ENCODE results near the gene NELFA. TPM values are rescaled to one million over a fixed set of nuclear protein-coding genes. Genes with fewer than 3 reads are reported as not detected.

NELFA gene
- total and polyA plus RNA-seq, 2 of the 13 experiments (the other 11 are each of a cell fraction or from before 2014, with no cell fraction given), result 13.3 to 18.5 TPM

GRCh38 chr4:1939664-1940509 lies 68.9 kb downstream of the NELFA start:
- no peak for FAIRE-seq
- WGBS (ENCODE audit: low lambda C conversion rate), result 98% methylated on average over 11 of the region's 11 CpGs
- DNase-seq (ENCODE audit: low spot score), result peak; percentile 9

More at GRCh38 chr4:1939664-1940509, 68.9 kb downstream of the NELFA start:
- Histone ChIP-seq H2AFZ (ENCODE audit: low read length) (no peak overlapping the region), H4K20me1 (ENCODE audit: insufficient read depth, low read length) (no peaks in the 10 kb centered on the region), H3K4me3 (replicated peaks in 1 of 3; ENCODE audit: insufficient read depth in 1 of 3, low read depth in 2 of 3, low read length in 3 of 3) (no peak overlapping the region), H3K79me2 (ENCODE audit: insufficient read depth, low read length) (no peaks in the 10 kb centered on the region), H3K27me3 (ENCODE audit: control insufficient read depth in 1 of 2, insufficient read depth in 2 of 2, low read length in 2 of 2) (no peaks in the 10 kb centered on the region), H3K9me3 (ENCODE audit: low read length) (no peaks in the 10 kb centered on the region), H3K4me1 (ENCODE audit: insufficient read depth, low read length) (no peaks in the 10 kb centered on the region), H3K4me2 (ENCODE audit: low read depth, low read length) (no peak overlapping the region), H3K9ac (ENCODE audit: insufficient read depth, low read depth, low read length) (no peak overlapping the region), H3K36me3 (replicated peaks in 1 of 2; ENCODE audit: control insufficient read depth in 1 of 2, insufficient read depth in 2 of 2, low read length in 2 of 2) (peaks cover 22 to 82% of the 10 kb centered on the region in 2 experiments), H3K27ac (ENCODE audit: extremely low read length, insufficient read depth, low read length) (no peak overlapping the region)
- no peak for TF ChIP-seq KLF9 (CRISPR knock-in tag; IDR thresholded peaks at IDR 0.05; ENCODE audit: low read depth)
- no peak for TF ChIP-seq ZBTB25 (CRISPR knock-in tag; IDR thresholded peaks at IDR 0.05)
- no peak for TF ChIP-seq XRCC5 (optimal IDR thresholded peaks at IDR 0.05; ENCODE audit: low read length)
- TF ChIP-seq SNAI1 (CRISPR knock-in tag; IDR thresholded peaks at IDR 0.05; ENCODE audit: borderline replicate concordance), result no peak
- no peak for TF ChIP-seq ZNF513 (CRISPR knock-in tag; conservative IDR thresholded peaks at IDR 0.05)
- no peak for TF ChIP-seq ZNF33B (CRISPR knock-in tag; IDR thresholded peaks at IDR 0.05)
- no peak for TF ChIP-seq IRF2 (CRISPR knock-in tag; IDR thresholded peaks at IDR 0.05)
- TF ChIP-seq ZNF7 (CRISPR knock-in tag; IDR thresholded peaks at IDR 0.05), result no peak
- BruUV-seq (replicated peaks), result no TSS peak
- intact Hi-C loops (cut with micrococcal nuclease; ENCODE audit: unreplicated experiment), result no loop called here
- POLR2A ChIA-PET, result no interaction called here
- no peak for ATAC-seq
- in situ Hi-C loops (cut with HindIII; ENCODE audit: extremely low pct_ligation_motif_present, low pct_unique_long_range_greater_than_20kb), result no loop called here
- CTCF ChIA-PET (ENCODE audit: low intra/inter-chr PET ratio, low total read pairs), result no interaction called here
